ENCODE results near the gene RIN2. TPM values are rescaled to one million over a fixed set of nuclear protein-coding genes. Genes with fewer than 3 reads are reported as not detected.

Gene RIN2
- total RNA-seq, 1 experiment from 2014 or later: 1.0 TPM

DNA sequence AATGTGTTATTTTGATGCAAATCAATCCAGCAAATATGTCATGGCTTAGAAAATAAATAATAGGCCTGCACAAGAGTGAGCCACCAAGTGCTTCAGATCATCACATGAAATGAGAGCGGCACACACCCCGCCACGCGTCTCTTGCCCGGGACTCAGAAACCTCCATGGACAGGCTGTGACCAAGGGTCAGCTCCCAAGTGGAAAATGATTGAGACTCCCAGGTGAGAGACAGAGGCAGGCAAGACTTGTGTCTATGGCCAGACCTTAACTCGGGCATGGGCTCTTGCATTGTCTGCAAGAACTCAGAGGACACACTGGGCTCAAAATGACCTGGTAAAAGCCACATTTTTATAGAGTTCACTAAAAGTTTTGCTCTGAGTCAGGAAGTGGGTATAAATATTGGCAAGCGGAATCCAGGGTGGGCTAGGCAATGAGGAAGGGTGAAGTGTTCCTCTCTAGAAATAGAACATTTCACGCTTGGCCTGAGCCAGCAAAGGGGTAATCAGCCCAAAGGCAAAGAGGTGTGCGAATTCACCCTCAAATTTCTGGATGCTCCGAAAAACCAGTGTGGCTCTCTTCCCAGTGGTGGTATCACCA lies 30.7 kb upstream of the RIN2 start:
- H3K9me3 ChIP-seq (ENCODE audit: control insufficient read depth, low read depth, low read length): no peaks in the 10 kb centered on the region
- Mint-ChIP-seq H3K27ac (no peak overlapping the region), H3K27me3 (ENCODE audit: low read depth) (peaks cover 2% of the 10 kb centered on the region; the same call in 1 of the 2 replicates), H3K36me3 (ENCODE audit: insufficient read depth in 1 of 3, low read depth in 3 of 3) (no peaks in the 10 kb centered on the region), H3K9me3 (no peaks in the 10 kb centered on the region), H3K4me3 (no peak overlapping the region), H3K4me1 (no peaks in the 10 kb centered on the region)
- no peak overlapping the region for H2BK12ac ChIP-seq (ENCODE audit: insufficient read length, low read depth, low read length)
- TF ChIP-seq, protein P1, sequence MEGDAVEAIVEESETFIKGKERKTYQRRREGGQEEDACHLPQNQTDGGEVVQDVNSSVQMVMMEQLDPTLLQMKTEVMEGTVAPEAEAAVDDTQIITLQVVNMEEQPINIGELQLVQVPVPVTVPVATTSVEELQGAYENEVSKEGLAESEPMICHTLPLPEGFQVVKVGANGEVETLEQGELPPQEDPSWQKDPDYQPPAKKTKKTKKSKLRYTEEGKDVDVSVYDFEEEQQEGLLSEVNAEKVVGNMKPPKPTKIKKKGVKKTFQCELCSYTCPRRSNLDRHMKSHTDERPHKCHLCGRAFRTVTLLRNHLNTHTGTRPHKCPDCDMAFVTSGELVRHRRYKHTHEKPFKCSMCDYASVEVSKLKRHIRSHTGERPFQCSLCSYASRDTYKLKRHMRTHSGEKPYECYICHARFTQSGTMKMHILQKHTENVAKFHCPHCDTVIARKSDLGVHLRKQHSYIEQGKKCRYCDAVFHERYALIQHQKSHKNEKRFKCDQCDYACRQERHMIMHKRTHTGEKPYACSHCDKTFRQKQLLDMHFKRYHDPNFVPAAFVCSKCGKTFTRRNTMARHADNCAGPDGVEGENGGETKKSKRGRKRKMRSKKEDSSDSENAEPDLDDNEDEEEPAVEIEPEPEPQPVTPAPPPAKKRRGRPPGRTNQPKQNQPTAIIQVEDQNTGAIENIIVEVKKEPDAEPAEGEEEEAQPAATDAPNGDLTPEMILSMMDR (conservative IDR thresholded peaks at IDR 0.05): no peak
- H2AFZ ChIP-seq (ENCODE audit: low read length): no peak overlapping the region
- H3K23ac ChIP-seq (ENCODE audit: insufficient read length, low read depth, low read length): no peak overlapping the region
- no peak overlapping the region for H3K56ac ChIP-seq (ENCODE audit: insufficient read length, low read depth, low read length)
- H3K27me3 ChIP-seq (ENCODE audit: insufficient read depth, low read length): no peaks in the 10 kb centered on the region
- H3K79me1 ChIP-seq (ENCODE audit: insufficient read depth, low read depth, low read length, poor library complexity, severe bottlenecking): no peaks in the 10 kb centered on the region
- DNase-seq: no peak
- H3K27ac ChIP-seq (ENCODE audit: insufficient read length, low read depth, low read length): no peak overlapping the region
- no peaks in the 10 kb centered on the region for H4K20me1 ChIP-seq (ENCODE audit: control insufficient read depth, insufficient read depth, insufficient read length)
- H2BK15ac ChIP-seq (ENCODE audit: low read depth, low read length): no peak overlapping the region
- no peak overlapping the region for H4K5ac ChIP-seq (ENCODE audit: insufficient read length, low read depth, low read length)
- H3K9ac ChIP-seq (ENCODE audit: extremely low read depth, insufficient read length, low read length): no peak overlapping the region
- no peak overlapping the region for H3K4ac ChIP-seq (ENCODE audit: low read depth, low read length)
- no peak overlapping the region for H3K4me2 ChIP-seq (ENCODE audit: insufficient read depth, insufficient read length, low read length)
- H3T11ph ChIP-seq (ENCODE audit: low read length): no peak overlapping the region
- no peak overlapping the region for H3K18ac ChIP-seq (ENCODE audit: insufficient read length, low read depth, low read length)
- no peaks in the 10 kb centered on the region for H3K23me2 ChIP-seq (ENCODE audit: insufficient read length, low read depth, low read length, poor library complexity, severe bottlenecking)
- no peak overlapping the region for H4K91ac ChIP-seq (ENCODE audit: insufficient read length, low read depth, low read length)
- no peak overlapping the region for H4K8ac ChIP-seq (replicated peaks; ENCODE audit: insufficient read length, low read depth, low read length)
- H2BK120ac ChIP-seq (ENCODE audit: low read depth, low read length, poor library complexity, severe bottlenecking): no peak overlapping the region
- no peaks in the 10 kb centered on the region for H3K4me1 ChIP-seq (ENCODE audit: insufficient read depth, low read length)
- WGBS (ENCODE audit: extremely low coverage, insufficient read length, low lambda C conversion rate): no CpG with 5 or more reads among the region's 10 CpGs
- H2AK5ac ChIP-seq (ENCODE audit: insufficient read length, low read length): no peak overlapping the region
- H2BK5ac ChIP-seq (ENCODE audit: insufficient read length, low read length): no peak overlapping the region
- H3K14ac ChIP-seq (ENCODE audit: insufficient read depth, low read length): no peak overlapping the region
- H3K79me2 ChIP-seq (ENCODE audit: insufficient read depth, low read length): no peaks in the 10 kb centered on the region
- H2BK20ac ChIP-seq (ENCODE audit: low read depth, low read length, poor library complexity, severe bottlenecking): no peak overlapping the region

All from H9 (cell line).